OCI-M2 (cell line): ENCODE measurements around the gene HDAC1.

ENCODE experiments used
- DNase-seq: peaks from one replicate; lab custom pipeline; 2025; ENCODE audit not compliant: unreplicated experiment; lab: John Stamatoyannopoulos, UW

The HDAC1 gene

GRCh38 chr1:32327204-32327603 lies 35.3 kb downstream of the HDAC1 start:
- no peak for DNase-seq

- no peak for DNase-seq
These were observed 38.1 kb downstream of the HDAC1 start for GRCh38 chr1:32329931-32330466.

DNA sequence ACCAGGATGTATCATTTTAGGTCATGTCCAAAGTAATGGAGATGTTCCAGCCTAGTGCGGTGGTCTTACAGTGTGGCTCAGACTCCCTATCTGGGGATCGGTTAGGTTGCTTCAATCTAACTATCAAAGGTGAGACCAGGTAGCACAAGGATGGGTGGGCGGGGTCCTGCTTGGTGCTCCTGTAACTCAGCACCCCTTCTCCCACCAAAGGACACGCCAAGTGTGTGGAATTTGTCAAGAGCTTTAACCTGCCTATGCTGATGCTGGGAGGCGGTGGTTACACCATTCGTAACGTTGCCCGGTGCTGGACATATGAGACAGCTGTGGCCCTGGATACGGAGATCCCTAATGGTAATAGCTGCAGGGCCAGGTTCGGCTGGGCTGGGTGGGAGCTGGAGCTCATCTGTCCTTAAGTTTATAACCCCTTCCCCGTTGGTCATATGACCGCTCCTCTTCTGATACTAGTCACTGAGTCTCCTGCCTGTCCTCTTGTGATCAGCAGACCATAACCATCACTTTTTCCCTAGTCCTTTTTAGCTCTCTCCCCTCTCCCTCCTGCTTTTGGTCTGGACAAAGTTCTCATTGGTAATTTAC lies 38.8 kb downstream of the HDAC1 start:
- DNase-seq: no peak

DNA sequence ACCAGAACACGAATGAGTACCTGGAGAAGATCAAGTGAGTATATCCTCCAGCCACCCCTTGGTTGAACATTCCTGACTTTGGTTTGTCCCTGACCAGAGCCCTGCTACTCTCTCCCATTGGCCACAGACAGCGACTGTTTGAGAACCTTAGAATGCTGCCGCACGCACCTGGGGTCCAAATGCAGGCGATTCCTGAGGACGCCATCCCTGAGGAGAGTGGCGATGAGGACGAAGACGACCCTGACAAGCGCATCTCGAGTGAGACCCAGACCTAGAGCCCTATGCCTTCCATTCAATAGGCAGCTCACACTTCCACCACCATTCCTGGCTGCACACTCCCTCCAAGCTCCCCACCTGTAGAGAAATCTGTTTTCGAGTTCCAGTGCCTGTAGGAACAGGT lies 39.7 kb downstream of the HDAC1 start:
- no peak for DNase-seq

DNA sequence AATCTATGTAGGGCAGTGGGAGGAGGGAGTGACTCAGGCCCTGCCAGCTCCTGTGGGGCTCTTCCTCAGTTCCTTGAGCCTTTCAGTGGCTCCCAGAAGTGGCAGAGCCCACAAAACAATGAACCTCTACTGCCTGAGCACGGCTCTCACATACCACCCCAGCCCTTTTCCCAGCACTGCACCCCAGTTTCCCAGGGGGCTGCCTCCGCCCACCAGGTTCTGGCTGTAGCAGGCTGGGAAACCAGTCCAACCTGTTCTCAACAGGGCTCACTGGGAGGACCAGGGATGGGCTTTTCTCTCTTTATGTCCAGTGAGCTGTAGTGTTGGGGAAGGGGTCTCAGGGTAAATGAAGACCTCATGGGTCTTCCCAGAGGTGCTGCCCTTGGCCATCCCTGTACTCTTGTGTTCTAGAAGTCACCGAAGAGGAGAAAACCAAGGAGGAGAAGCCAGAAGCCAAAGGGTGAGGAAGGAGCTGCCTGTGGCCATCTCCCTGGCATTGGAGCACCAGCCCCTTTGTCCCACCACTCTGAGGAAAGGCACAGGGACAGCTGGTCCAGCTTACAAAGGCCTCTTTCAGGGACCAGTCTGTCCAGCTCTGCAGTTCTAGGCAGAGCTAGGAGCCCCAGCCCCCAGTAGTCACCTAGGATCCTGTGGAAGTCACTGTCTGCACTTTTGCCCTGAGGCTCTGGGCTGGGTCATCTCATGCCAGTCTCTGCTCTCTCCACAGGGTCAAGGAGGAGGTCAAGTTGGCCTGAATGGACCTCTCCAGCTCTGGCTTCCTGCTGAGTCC lies 40.6 kb downstream of the HDAC1 start:
- no peak for DNase-seq

GRCh38 chr1:32333251-32333963 lies 41.5 kb downstream of the HDAC1 start:
- no peak for DNase-seq

DNA sequence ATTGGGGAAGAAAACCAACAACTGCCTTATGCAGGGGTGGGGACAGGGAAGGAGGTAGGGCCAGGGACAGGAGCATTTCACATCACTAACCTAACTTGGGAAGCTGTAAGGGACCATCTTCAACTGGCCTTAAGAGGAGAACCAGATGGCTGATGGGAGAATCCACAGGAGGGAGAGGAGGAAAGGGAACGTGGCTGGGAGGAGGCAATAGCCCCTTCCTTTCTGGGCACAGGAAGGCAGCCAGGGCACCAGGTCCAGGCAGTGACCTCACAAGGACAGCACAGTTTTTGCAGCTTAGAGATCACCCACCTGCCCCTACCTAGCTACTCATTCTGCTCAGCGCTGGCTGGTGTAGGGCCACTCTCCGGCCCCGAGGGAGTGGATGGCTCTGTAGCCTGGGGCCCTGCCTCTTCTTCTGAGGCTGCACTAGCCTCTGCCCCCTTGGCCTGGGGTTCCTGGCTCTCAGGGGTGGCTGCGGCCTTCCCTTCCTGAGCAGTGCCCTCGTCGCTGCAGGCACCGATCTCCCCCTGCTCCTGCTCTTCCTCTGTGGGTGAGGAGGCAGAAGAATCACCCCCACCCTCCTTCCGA lies 42.5 kb downstream of the HDAC1 start:
- no peak for DNase-seq

DNA sequence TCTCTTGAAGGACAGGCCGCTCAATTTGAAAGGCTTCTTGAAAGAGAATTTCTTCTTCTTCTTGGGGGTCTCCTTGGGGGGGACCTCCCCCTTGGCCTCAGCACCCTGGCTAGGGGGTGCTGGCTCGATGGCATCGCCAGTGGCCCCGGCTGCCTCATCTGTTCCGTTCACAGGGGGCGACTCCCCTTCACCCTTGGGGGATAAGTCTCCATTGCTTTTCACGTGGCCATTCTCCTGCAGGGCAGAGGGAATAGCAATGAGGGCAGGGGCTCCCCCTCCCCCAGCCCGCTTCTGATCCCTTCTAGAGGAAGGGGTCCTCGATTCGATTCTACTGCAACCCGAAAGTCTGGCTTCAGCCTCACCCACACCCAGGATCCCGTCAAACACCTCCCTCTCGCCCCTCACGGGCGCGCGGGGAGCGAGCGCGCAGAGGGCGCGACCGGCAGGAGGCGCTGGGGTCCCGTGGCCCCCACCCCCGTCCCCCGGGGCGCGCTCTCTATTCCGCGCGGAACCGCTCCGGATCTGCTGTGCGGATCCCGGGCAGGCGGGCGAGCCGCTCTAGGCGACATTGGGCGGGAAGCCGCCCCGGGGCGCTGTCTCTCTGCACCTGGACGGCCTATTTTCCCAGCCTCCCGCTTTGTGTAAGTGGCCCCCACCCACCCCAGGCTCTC lies 43.1 kb downstream of the HDAC1 start:
- no peak for DNase-seq

- no peak for DNase-seq
These were observed 43.6 kb downstream of the HDAC1 start for GRCh38 chr1:32335535-32335789.

DNA sequence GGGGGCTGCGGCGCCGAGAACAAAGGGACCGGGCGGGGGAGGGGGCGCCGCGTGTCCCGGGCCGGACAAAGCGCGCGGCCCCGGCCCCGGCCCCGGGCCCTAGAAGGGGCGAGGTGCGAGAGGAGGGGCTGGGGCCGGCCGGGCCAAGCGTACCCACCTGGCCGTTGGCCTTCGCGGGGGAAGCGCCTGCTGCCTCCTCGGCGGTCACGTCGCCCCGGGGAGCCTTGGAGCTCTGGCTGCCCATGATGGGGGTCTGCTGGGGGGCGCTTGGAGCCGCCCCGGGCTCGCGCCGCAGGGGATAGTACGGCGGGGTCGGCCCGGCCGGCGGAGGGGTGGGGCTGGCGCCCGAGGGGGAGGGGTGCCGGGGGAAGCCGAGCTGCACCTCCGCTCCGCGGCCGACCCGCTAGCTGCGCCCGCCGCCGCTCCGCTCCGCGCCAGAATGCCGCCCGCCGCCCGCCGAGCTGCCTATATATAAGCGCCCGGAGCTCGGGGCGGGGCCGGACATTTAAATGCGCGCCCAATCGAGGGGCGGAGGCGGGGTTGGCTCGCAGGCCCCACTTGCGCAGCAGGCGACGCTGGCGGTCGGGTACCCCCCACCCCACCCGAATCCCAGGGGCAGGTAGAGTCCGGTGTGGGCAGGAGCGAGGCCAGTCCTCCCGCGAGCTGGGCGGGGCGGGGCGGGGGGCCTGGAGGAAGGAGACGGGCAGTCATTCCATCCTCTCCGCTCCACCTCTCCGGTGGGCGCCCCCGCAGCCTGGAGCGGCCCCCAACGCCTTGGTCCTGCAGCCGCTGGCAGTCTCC lies 44.1 kb downstream of the HDAC1 start, which contains the start of gene MARCKSL1:
MARCKSL1 (minus strand) TSS at position 444 of the 801 bp plus-strand sequence; CDS start at position 244, 200 bp downstream.
- no peak for DNase-seq

DNA sequence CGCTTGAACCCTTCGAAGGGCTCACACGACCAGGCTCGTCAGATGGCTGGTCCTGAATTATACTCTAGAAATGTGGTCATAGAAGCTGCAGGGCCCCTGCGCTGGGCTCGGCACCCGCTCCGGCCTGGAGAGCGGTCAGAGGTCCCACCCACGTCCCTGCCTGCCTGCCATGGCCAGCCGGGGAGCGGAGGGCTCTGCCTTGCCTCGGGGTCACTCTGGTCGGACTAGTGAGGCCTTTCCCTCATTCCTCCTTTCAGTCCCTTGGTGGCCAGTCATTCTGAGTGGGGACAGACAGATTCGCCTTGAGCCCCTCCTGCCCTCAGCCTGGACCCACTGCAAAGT lies 44.7 kb downstream of the HDAC1 start:
- DNase-seq: no peak

- DNase-seq: no peak
These were observed 45.2 kb downstream of the HDAC1 start for GRCh38 chr1:32336963-32337675.

DNA sequence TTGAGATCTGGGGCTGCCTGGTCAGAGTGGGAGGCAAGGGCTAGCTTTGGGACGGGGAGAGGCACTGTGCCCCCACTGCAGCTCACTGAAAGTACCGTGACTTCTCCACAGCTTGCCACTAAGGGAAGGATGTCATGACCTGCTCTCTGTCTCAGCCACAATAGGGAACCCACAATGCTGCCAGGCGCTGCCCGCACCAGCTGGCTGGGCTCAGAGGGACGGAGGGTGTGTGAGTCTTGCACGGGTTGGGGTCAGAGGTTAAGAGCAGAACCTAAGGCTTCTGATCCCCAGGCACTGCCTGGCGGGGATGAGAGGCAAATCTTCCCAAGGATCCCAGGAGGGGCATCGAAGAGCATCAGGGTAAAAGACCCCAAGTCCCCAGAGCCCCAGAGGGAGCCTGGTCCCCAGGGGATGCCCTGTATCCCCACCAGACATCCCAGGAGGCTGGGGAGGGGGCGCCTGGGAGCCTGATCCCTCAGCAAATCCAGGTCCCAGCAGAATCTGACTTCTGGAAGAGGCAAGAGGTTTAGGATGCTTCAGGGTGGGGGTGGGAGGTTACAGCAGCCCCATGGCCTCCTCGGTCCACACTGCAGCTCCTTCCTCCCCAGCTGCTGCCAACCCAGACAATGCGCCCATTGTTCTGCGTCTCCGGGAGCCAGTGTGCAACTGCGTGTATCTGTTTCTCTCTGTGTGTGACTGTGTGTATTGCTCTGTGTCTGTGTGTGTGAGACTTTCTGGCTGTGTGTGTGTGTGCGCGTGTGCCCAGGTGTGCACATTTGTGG lies 46.2 kb downstream of the HDAC1 start:
- DNase-seq: no peak

GRCh38 chr1:32338637-32339145 lies 46.8 kb downstream of the HDAC1 start:
- no peak for DNase-seq

GRCh38 chr1:32339363-32339978 lies 47.6 kb downstream of the HDAC1 start:
- no peak for DNase-seq

DNA sequence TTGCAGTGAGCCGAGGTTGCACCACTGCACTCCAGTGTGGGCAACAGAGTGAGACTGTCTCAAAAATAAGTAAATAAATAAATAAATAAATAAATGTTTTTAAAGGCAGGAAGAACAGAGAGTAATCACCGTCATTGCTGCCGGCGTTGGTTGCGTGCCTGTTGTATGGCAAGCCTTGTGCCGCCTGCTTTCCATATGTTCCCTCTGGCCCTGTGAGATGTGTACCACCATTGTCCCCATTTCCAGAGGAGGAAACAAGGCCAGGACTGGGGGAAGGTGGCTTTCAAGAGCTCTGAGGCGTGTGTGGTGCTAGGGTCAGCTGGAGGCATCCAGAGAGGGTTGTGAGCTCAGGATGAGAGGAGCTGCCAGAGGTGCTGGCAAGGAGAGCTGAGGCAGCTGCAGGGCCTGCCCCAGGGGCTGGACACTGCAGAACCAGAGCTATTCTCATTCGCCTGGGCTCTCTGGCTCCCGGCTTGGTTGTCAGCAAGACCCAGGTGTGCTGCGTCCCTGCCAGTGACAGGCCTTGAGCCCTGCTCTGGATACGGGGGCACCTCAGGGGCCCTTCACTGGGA lies 49.4 kb downstream of the HDAC1 start:
- DNase-seq: no peak

DNA sequence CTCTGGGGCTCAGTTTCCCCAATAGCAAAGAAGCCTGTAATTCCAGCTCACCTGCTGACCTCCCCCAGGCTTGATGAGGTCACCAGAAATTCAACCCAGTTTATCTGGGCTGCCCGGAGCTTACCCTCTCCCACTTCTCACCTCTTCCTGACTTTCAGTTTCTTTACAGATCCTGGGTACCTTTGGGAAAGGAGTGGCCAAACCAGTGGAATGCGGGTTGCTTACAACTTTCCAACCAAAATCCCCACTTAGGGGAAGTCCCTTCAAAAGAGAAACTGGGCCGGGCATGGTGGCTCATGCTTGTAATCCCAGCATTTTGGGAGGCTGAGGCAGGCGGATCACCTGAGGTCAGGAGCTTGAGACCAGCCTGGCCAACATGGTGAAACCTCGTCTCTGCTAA lies 50.1 kb downstream of the HDAC1 start:
- DNase-seq: no peak

GRCh38 chr1:32342704-32343103 lies 50.8 kb downstream of the HDAC1 start:
- DNase-seq: no peak
